K562 (cell line): ENCODE data around the gene RBM45. TPM values are rescaled to one million over a fixed set of nuclear protein-coding genes. Genes with fewer than 3 reads are reported as not detected.
A peak's percentile ranks its signal among the peaks of the same experiment; 100 is the strongest.

Experiments
- FOXK1 ChIP-seq: sonication (generic); formaldehyde crosslinking; IDR thresholded peaks from 2 replicates; pipeline ENCODE4 v1.8.0; 2022; ENCODE audit warnings: missing genetic modification reagents, mild to moderate bottlenecking, borderline replicate concordance
- GTF2F1 ChIP-seq: IDR thresholded peaks from 2 replicates; pipeline ENCODE4 v1.6.1; 2011; ENCODE audit warnings: low read depth, low read length, improper control_type of control experiment
- ILK ChIP-seq: fragments of 450-650 bp; IDR thresholded peaks from 2 replicates; pipeline ENCODE4 v1.6.1; 2016; ENCODE audit warnings: missing genetic modification characterization, low read depth, mild to moderate bottlenecking, missing compliant biosample characterization, moderate library complexity, borderline replicate concordance
- KDM4B ChIP-seq, 2 experiments: fragments of 450-650 bp in 1 of 2; sonication (generic) in 1 of 2; IDR thresholded peaks; 2 replicates each; pipeline ENCODE4 v1.6.1; 2016 to 2017; ENCODE audit warnings: borderline replicate concordance in 2 of 2, antibody characterized with exemption in 1 of 2, low read depth in 1 of 2, mild to moderate bottlenecking in 1 of 2
- KHSRP ChIP-seq: fragments of 450-650 bp; IDR thresholded peaks from 2 replicates; pipeline ENCODE4 v1.6.1; 2017
- MCM3 ChIP-seq: fragments of 450-650 bp; IDR thresholded peaks from 2 replicates; pipeline ENCODE4 v1.6.1; 2016
- MYBL2 ChIP-seq, 2 experiments: fragments of 450-650 bp in 1 of 2; sonication (generic) in 1 of 2; formaldehyde crosslinking in 1 of 2; IDR thresholded peaks; 2 replicates each; pipeline versions ENCODE4 v1.6.1 to v1.8.1; 2017 to 2022; ENCODE audit warnings: borderline replicate concordance in 1 of 2, inconsistent platforms in 1 of 2, low read depth in 1 of 2, mild to moderate bottlenecking in 1 of 2, missing genetic modification reagents in 1 of 2, moderate library complexity in 1 of 2
- NCOA1 ChIP-seq: fragments of 450-650 bp; IDR thresholded peaks from 2 replicates; pipeline ENCODE4 v1.6.1; 2016; ENCODE audit warnings: low read depth
- ZBTB9 ChIP-seq: fragments of 450-650 bp; formaldehyde crosslinking; IDR thresholded peaks from 2 replicates; pipeline ENCODE4 v1.4.0; 2020; ENCODE audit warnings: mild to moderate bottlenecking, moderate library complexity
- ZMIZ1 ChIP-seq, 2 experiments: fragments of 150-350 bp in 1 of 2; IDR thresholded peaks; 2 replicates each; pipeline ENCODE4 v1.6.1; 2012 to 2016; ENCODE audit warnings: low read depth in 2 of 2, low read length in 2 of 2, mild to moderate bottlenecking in 1 of 2, moderate library complexity in 1 of 2
- ZNF23 ChIP-seq: fragments of 250-450 bp; sonication (Bioruptor Pico); IDR thresholded peaks from 2 replicates; pipeline ENCODE4 v1.4.0; 2020; ENCODE audit warnings: mild to moderate bottlenecking
- ZNF263 ChIP-seq: sonication (generic); formaldehyde crosslinking; IDR thresholded peaks from 2 replicates; pipeline ENCODE4 v1.8.0; 2022; ENCODE audit warnings: mild to moderate bottlenecking, missing genetic modification reagents, borderline replicate concordance
- polyA plus RNA-seq, 8 experiments: library from polyadenylated mRNA; depleted of rRNA in 4 of 8; stranded (reverse) in 5 of 8; unstranded in 3 of 8; fragments of >200 nt; fragmentation: Nextera tagmentation in 2 of 8; fragmentation: Illumina TruSeq in 1 of 8; extraction: Ambion mirVana in 2 of 8; extraction: Trizol in 1 of 8; gene quantifications; 2 replicates each; pipeline versions ENCODE4 v1.2.1 to v1.2.3, GENCODE V29; 2011 to 2014; ENCODE audit warnings: inconsistent platforms in 1 of 8, missing spikeins in 1 of 8
- total RNA-seq, 7 experiments: library from RNA; depleted of rRNA in 6 of 7; stranded (reverse); fragments of >200 nt in 6 of 7; fragmentation: Illumina TruSeq in 2 of 7; extraction: Trizol in 2 of 7; gene quantifications; 2 replicates each; pipeline versions ENCODE4 v1.2.1 to v1.2.3, GENCODE V29; 2011 to 2021; ENCODE audit warnings: low replicate concordance in 1 of 7
- TF ChIP-seq, protein P1 (sequence below): fragments of 450-650 bp; IDR thresholded peaks from 2 replicates; pipeline ENCODE4 v1.7.0; 2016; ENCODE audit warnings: borderline replicate concordance
- TF ChIP-seq, protein P2 (sequence below): fragments of 450-650 bp; formaldehyde crosslinking; IDR thresholded peaks from 2 replicates; pipeline ENCODE4 v1.4.0; 2020; ENCODE audit warnings: mild to moderate bottlenecking, moderate library complexity
- TF ChIP-seq, protein P3 (sequence below): fragments of 450-650 bp; conservative IDR thresholded peaks from 2 replicates; pipeline ENCODE4 v1.6.1; 2016; ENCODE audit warnings: missing genetic modification characterization, low read depth, mild to moderate bottlenecking, missing compliant biosample characterization, moderate library complexity

Gene RBM45
- total and polyA plus RNA-seq, 9 of the 15 experiments (the other 6 are each of a cell fraction or from before 2014, with no cell fraction given): 6.7 to 22.0 (median 15.0) TPM

DNA sequence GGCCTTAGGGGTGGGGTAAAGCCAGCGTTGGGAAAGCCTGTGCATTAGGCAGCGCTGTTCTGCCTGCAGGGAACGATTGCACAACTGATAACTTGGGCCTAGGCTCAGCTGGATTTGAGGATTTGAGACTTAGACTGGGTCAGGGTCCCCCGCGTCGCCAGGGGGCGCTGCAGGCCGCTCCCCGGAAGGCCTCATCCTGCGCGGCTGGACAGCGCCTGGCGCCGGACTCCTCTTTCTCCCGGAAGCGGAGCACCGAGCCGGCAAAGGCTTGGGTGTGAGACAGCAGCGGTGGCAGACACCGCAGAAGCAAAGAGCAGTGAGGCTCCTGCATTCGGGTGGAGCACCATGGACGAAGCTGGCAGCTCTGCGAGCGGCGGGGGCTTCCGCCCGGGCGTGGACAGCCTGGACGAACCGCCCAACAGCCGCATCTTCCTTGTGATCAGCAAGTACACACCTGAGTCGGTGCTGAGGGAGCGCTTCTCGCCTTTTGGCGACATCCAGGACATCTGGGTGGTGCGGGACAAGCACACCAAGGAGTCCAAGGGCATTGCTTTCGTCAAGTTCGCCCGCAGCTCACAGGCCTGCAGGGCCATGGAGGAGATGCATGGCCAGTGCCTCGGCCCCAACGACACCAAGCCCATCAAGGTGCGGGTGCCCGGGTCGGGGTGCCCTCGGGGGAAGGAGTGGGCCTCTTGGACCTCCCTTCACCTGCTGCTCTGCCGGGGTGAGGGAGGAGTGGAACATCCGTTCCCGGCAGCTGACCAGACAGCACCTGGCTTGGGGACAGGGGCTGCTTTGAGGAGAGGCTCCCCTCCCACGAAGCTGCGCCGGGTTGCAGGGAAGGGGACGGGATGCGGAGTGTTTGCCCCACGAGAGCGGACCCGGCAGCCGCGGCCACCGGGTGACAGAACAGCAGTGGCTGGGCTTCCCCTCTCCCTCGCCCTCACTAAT is at the start of gene RBM45 (continued):
- TF ChIP-seq, protein P1, sequence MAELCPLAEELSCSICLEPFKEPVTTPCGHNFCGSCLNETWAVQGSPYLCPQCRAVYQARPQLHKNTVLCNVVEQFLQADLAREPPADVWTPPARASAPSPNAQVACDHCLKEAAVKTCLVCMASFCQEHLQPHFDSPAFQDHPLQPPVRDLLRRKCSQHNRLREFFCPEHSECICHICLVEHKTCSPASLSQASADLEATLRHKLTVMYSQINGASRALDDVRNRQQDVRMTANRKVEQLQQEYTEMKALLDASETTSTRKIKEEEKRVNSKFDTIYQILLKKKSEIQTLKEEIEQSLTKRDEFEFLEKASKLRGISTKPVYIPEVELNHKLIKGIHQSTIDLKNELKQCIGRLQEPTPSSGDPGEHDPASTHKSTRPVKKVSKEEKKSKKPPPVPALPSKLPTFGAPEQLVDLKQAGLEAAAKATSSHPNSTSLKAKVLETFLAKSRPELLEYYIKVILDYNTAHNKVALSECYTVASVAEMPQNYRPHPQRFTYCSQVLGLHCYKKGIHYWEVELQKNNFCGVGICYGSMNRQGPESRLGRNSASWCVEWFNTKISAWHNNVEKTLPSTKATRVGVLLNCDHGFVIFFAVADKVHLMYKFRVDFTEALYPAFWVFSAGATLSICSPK: no peak
- TF ChIP-seq FOXK1 (peak; percentile 88; the same call in 1 of the 2 replicates), MCM3 (no peak), ZMIZ1 (IDR thresholded peaks at IDR 0.05; ENCODE audit: low read depth in 2 of 2, low read length in 2 of 2) (0 out of 4 replicates have a peak, but pooled peaks of 1 of the 2 experiments have one; percentile 53), KHSRP (no peak), MYBL2 (IDR thresholded peaks at IDR 0.05; ENCODE audit: low read depth) (peak; percentile 18; the same call in 1 of the 2 replicates), MYBL2 (CRISPR knock-in tag; IDR thresholded peaks at IDR 0.05; ENCODE audit: borderline replicate concordance) (no peak), ILK (tag) (no peak), NCOA1 (0 out of 2 replicates have a peak, but pooled peaks have one; percentile 28), KDM4B (IDR thresholded peaks at IDR 0.05; ENCODE audit: borderline replicate concordance in 2 of 2, low read depth in 1 of 2) (peak in 1 of 2 experiments; percentile 86; a peak in 2 of 4 replicates), ZNF263 (peak; percentile 98), ZNF23 (CRISPR knock-in tag) (no peak), GTF2F1 (0 out of 2 replicates have a peak, but pooled peaks have one; percentile 38), ZBTB9 (CRISPR knock-in tag) (no peak)
- TF ChIP-seq, protein P2, sequence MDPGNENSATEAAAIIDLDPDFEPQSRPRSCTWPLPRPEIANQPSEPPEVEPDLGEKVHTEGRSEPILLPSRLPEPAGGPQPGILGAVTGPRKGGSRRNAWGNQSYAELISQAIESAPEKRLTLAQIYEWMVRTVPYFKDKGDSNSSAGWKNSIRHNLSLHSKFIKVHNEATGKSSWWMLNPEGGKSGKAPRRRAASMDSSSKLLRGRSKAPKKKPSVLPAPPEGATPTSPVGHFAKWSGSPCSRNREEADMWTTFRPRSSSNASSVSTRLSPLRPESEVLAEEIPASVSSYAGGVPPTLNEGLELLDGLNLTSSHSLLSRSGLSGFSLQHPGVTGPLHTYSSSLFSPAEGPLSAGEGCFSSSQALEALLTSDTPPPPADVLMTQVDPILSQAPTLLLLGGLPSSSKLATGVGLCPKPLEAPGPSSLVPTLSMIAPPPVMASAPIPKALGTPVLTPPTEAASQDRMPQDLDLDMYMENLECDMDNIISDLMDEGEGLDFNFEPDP: 0 out of 2 replicates have a peak, but pooled peaks have one; percentile 34
- TF ChIP-seq, protein P3, sequence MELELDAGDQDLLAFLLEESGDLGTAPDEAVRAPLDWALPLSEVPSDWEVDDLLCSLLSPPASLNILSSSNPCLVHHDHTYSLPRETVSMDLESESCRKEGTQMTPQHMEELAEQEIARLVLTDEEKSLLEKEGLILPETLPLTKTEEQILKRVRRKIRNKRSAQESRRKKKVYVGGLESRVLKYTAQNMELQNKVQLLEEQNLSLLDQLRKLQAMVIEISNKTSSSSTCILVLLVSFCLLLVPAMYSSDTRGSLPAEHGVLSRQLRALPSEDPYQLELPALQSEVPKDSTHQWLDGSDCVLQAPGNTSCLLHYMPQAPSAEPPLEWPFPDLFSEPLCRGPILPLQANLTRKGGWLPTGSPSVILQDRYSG (tag): no peak
